ENCODE measurements around the gene SLC7A1.

- TF ChIP-seq POLR2A (IDR thresholded peaks at IDR 0.05; ENCODE audit: low read length) = no peak
- no peak for TF ChIP-seq GATA1 (IDR thresholded peaks at IDR 0.05; ENCODE audit: low read depth, low read length)
These were observed 111.9 kb downstream of the SLC7A1 start for GRCh38 chr13:29483623-29484022.
